SK-N-MC (cell line): ENCODE data around the gene PYM1.

Experiments used
- DNase-seq: peaks from one replicate; pipeline ENCODE4 v3.0.0-alpha.2; 2011; ENCODE audit warnings: low read depth, low spot score
- H3K27ac ChIP-seq: fragments of 200-600 bp; sonication (generic); 2 replicates; pipeline ENCODE4 v1.5.1; 2016; ENCODE audit warnings: mixed run types
- H3K36me3 ChIP-seq: fragments of 200-600 bp; sonication (generic); 2 replicates; pipeline ENCODE4 v1.6.1; 2017; ENCODE audit warnings: antibody characterized with exemption, low read length, mixed read lengths; ENCODE audit not compliant: insufficient read depth
- H3K4me3 ChIP-seq: fragments of 200-600 bp; sonication (generic); 2 replicates; pipeline ENCODE4 v1.5.1; 2016
- H3K9ac ChIP-seq: fragments of 200-600 bp; sonication (generic); 2 replicates; pipeline ENCODE4 v1.8.0; 2017; ENCODE audit warnings: mixed run types, mixed read lengths; ENCODE audit not compliant: insufficient read length
- H3K9me3 ChIP-seq: fragments of 200-600 bp; sonication (generic); 2 replicates; pipeline ENCODE4 v1.6.1; 2017; ENCODE audit warnings: low read depth, mild to moderate bottlenecking, antibody characterized with exemption, low read length, moderate library complexity, mixed read lengths
- EZH2 ChIP-seq: fragments of 200-600 bp; sonication (generic); IDR thresholded peaks from one replicate; pipeline ENCODE4 v1.6.1; 2017; ENCODE audit warnings: antibody characterized with exemption
- FOXP2 ChIP-seq: optimal IDR thresholded peaks from 2 replicates; pipeline ENCODE3; 2011; ENCODE audit warnings: mild to moderate bottlenecking, moderate library complexity; ENCODE audit not compliant: insufficient read depth; ENCODE audit errors: extremely low read length, control extremely low read depth
- POLR2AphosphoS5 ChIP-seq: IDR thresholded peaks from 2 replicates; pipeline ENCODE4 v1.6.1; 2012; ENCODE audit warnings: mild to moderate bottlenecking, low read depth, low read length, borderline replicate concordance

PYM1 gene

GRCh38 chr12:55966408-55967281, 39.0 kb upstream of the PYM1 start, which contains the start of gene CDK2:
Gene CDK2, plus strand, starts transcription at chr12:55966830. Its CDS starts 179 bp downstream, at chr12:55967009.
- Histone ChIP-seq H3K27ac (0 out of 2 replicates have a peak within 1 kb of the TSS, but pooled peaks have one; percentile 37), H3K4me3 (peak within 1 kb of the TSS; percentile 97), H3K36me3 (peaks cover 30% of the 10 kb centered on the region), H3K9me3 (no peaks in the 10 kb centered on the region), H3K9ac (peak within 1 kb of the TSS; percentile 95)
- TF ChIP-seq FOXP2 (no peak), POLR2AphosphoS5 (peak; percentile 88)
- DNase-seq = peak; percentile 39

GRCh38 chr12:55965941-55966407, 38.3 kb upstream of the PYM1 start, which contains the start of gene PMEL:
Gene PMEL, minus strand, starts transcription at chr12:55966042. Its CDS starts 31 bp downstream, at chr12:55966011.
- Histone ChIP-seq H3K9ac (peak within 1 kb of the TSS; percentile 95), H3K4me3 (peak within 1 kb of the TSS; percentile 97), H3K9me3 (no peaks in the 10 kb centered on the region), H3K36me3 (peaks cover 23% of the 10 kb centered on the region), H3K27ac (0 out of 2 replicates have a peak within 1 kb of the TSS, but pooled peaks have one; percentile 37)
- no peak for DNase-seq
- TF ChIP-seq POLR2AphosphoS5 (no peak), FOXP2 (no peak), EZH2 (no peak)

- Histone ChIP-seq H3K4me3 (no peak overlapping the region), H3K27ac (no peak overlapping the region), H3K9ac (no peak overlapping the region), H3K36me3 (peaks cover 20% of the 10 kb centered on the region), H3K9me3 (no peaks in the 10 kb centered on the region)
- TF ChIP-seq EZH2 (no peak), FOXP2 (no peak), POLR2AphosphoS5 (no peak)
- no peak for DNase-seq
These were observed 37.5 kb upstream of the PYM1 start for GRCh38 chr12:55965240-55965639.

- Histone ChIP-seq H3K9ac (no peak overlapping the region), H3K4me3 (no peak overlapping the region), H3K36me3 (peaks cover 10% of the 10 kb centered on the region), H3K27ac (no peak overlapping the region), H3K9me3 (no peaks in the 10 kb centered on the region)
- no peak for TF ChIP-seq POLR2AphosphoS5
- TF ChIP-seq FOXP2 = no peak
- no peak for TF ChIP-seq EZH2
- no peak for DNase-seq
These were observed 36.1 kb upstream of the PYM1 start for GRCh38 chr12:55963760-55964159.

- Histone ChIP-seq H3K27ac (no peak overlapping the region), H3K9me3 (no peaks in the 10 kb centered on the region), H3K4me3 (no peak overlapping the region), H3K9ac (no peak overlapping the region), H3K36me3 (no peaks in the 10 kb centered on the region)
- TF ChIP-seq EZH2 (no peak), FOXP2 (no peak), POLR2AphosphoS5 (no peak)
- no peak for DNase-seq
These were observed 29.6 kb upstream of the PYM1 start for GRCh38 chr12:55957106-55957859.

- no peaks in the 10 kb centered on the region for H3K36me3 ChIP-seq
- H3K9me3 ChIP-seq = no peaks in the 10 kb centered on the region
- H3K9ac ChIP-seq = no peak overlapping the region
- TF ChIP-seq POLR2AphosphoS5 = no peak
- no peak for TF ChIP-seq EZH2
- no peak overlapping the region for H3K4me3 ChIP-seq
- DNase-seq = no peak
- no peak overlapping the region for H3K27ac ChIP-seq
These were observed 28.3 kb upstream of the PYM1 start for GRCh38 chr12:55955800-55956508.

- no peak for DNase-seq
- H3K9ac ChIP-seq = no peak overlapping the region
- no peak overlapping the region for H3K4me3 ChIP-seq
- no peaks in the 10 kb centered on the region for H3K9me3 ChIP-seq
- TF ChIP-seq FOXP2 = no peak
- no peak for TF ChIP-seq EZH2
- no peak for TF ChIP-seq POLR2AphosphoS5
- no peak overlapping the region for H3K27ac ChIP-seq
- no peaks in the 10 kb centered on the region for H3K36me3 ChIP-seq
These were observed 27.6 kb upstream of the PYM1 start for GRCh38 chr12:55955344-55955743.

GRCh38 chr12:55946553-55946952, 18.9 kb upstream of the PYM1 start:
- DNase-seq = no peak
- Histone ChIP-seq H3K9me3 (no peaks in the 10 kb centered on the region), H3K9ac (no peak overlapping the region), H3K27ac (no peak overlapping the region), H3K4me3 (no peak overlapping the region), H3K36me3 (no peaks in the 10 kb centered on the region)
- no peak for TF ChIP-seq POLR2AphosphoS5
- no peak for TF ChIP-seq EZH2
- no peak for TF ChIP-seq FOXP2
